GM21381 (cell line): ENCODE data around the gene OR5A2.
"Not testable (repeated sequence)": the region's sequence is repeated elsewhere in the genome, so short reads cannot be mapped to it uniquely, and the experiment has no call there.

Source experiments
- ATAC-seq: cut with Tn5 transposase; IDR thresholded peaks from one replicate; pipeline ENCODE4 v1.9.1; 2021; ENCODE audit warnings: mild to moderate bottlenecking, moderate library complexity; ENCODE audit not compliant: unreplicated experiment

OR5A2 gene

GRCh38 chr11:59400461-59401261 is 25.6 kb downstream of the OR5A2 start:
- ATAC-seq, result no peak

- ATAC-seq, result no peak
Measured at GRCh38 chr11:59394186-59394585, 32.0 kb downstream of the OR5A2 start.

- ATAC-seq, result peak; percentile 94
Measured at GRCh38 chr11:59380263-59381059, 45.8 kb downstream of the OR5A2 start.

DNA sequence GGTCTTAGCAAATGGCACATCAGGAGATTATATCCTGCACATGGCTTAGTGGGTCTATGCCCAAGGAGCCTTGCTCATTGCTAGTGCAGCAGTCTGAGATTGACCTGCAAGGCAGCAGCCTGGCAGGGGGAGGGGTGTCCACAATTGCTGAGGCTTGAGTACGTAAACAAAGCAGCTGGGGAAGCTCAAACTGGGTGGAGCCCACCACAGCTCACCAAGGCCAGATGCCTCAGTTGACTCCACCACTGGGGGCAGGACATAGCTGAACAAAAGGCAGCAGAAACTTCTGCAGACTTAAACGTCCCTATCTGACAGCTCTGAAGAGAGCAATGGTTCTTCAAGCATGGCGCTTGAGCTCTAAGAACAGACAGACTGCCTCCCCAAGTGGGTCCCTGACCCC is 53.9 kb downstream of the OR5A2 start:
- ATAC-seq, result not testable (repeated sequence)

DNA sequence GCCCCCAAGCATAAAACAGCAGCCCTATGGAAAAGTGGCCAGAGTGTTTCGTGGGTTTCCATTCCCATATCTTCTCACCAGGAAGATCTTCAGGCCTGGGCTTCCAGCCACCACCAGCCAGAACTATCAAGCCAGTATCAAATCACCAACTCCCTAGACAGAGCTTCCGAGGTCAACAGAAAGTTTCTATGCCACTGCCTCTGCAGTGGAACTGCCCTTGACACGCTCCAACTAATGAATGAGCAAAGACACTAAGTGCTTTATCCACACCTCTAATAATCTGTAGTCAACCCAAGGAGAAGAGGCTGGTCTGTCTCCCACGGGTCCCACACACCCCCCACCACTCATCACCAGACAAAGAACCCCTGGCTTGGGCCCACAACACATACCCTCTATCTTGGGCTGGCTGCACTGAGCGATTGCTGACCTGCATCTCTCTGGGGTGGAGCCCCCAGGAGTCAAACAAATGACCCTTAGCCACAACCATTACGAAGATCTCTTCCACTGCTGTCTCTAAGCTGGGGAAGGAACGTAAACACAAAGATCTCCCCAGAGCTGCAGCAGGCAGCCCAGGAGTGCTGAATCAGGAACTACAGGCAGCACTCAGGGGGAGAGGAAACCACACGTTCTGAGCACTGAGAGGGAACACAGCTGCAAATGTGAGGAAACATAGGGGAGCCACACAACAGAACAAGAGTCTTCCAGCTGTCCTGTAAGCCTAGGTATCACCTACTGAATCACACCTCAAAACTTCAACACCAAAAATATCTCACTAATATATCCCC is 57.8 kb downstream of the OR5A2 start:
- ATAC-seq, result no peak
